Measurements from ENCODE around the gene UCP3. TPM values are rescaled to one million over a fixed set of nuclear protein-coding genes. Genes with fewer than 3 reads are reported as not detected.

The UCP3 gene
- total RNA-seq, 1 experiment from 2014 or later = 1.3 TPM

DNA sequence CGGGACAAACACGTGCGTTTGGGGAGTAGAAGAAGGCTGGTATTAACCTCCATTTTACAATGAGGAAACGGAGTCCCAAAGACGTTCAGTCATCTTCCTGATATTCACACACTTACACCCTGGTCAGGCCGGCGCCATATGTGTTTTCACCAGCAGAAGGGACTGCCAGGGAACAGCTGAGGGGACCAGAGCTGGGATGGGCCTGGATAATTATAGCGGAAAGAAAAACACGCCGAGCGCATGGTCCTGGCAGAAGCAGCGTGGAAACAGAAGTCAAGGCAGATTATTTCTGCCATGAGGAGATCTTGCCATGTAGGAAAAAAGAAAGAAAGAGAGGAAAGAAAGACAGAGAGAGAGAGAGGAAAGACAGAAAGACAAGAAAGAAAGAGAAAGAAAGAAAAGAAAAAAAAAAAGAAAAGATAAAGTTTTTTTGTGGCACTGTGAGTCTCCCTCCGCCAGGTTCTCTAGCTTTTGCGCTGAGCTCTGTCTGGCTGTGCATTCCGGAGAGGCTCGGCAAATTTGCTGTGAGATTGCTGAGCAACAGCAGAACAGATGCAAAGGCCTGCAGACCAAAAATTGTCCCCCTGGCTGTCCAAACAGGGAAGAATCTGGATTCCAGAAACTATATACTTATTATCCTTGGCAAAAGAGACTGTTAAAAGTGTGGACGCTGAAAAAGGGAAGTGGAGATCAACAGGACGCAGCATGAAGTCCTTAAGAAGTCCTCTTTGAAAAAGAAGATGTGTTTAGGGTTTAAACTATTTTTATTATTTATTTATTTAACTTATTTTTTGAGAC is 24.9 kb downstream of the UCP3 start:
- H3K36me3 ChIP-seq (ENCODE audit: control insufficient read depth in 1 of 2, insufficient read depth in 2 of 2, low read length in 2 of 2) = no peaks in the 10 kb centered on the region
- POLR2A ChIA-PET = no interaction called here
- no peak for ATAC-seq
- H3K27ac ChIP-seq (ENCODE audit: low read depth, low read length) = peak overlapping the region; percentile 85
- H3K27me3 ChIP-seq (ENCODE audit: insufficient read depth, low read length) = no peaks in the 10 kb centered on the region
- H3K9ac ChIP-seq (ENCODE audit: low read length) = peak overlapping the region; percentile 66
- no peaks in the 10 kb centered on the region for H4K20me1 ChIP-seq (ENCODE audit: insufficient read depth)
- DNase-seq (ENCODE audit: low read depth, low spot score) = no peak
- RAD21 ChIA-PET (ENCODE audit: low non-redundant PET in 1 of 2, low total read pairs in 2 of 2, uncharacterized antibody in 2 of 2, unreplicated experiment in 2 of 2) = no interaction called here
- peak overlapping the region; percentile 56 for H2AFZ ChIP-seq (ENCODE audit: low read depth, low read length, poor library complexity, severe bottlenecking)
- BruUV-seq (replicated peaks) = TSS peak; percentile 70
- 0 out of 2 replicates have a peak, but pooled peaks cover 3% of the 10 kb centered on the region for H3K79me2 ChIP-seq (ENCODE audit: insufficient read depth, low read length)
- intact Hi-C loops (cut with micrococcal nuclease) = loop anchor here (5.0 kb wide), 1 partner anchor 188 kb away; the partner anchor contains the start of genes C2CD3 and PPME1
- TF ChIP-seq ZFX (IDR thresholded peaks at IDR 0.05) (no peak), FOSL1 (IDR thresholded peaks at IDR 0.05; ENCODE audit: low read depth) (no peak), SIN3A (IDR thresholded peaks at IDR 0.05; ENCODE audit: low read depth) (no peak), YY1 (IDR thresholded peaks at IDR 0.05; ENCODE audit: extremely low read depth, insufficient replicate concordance, low read depth, low read length) (no peak), CBX3 (IDR thresholded peaks at IDR 0.05; ENCODE audit: low read depth) (no peak), ZNF274 (IDR thresholded peaks at IDR 0.05; ENCODE audit: low read depth, low read length) (no peak), EZH2 (IDR thresholded peaks at IDR 0.05) (no peak), EZH2phosphoT487 (IDR thresholded peaks at IDR 0.05; ENCODE audit: borderline replicate concordance) (no peak)
- TF ChIP-seq, protein P1, sequence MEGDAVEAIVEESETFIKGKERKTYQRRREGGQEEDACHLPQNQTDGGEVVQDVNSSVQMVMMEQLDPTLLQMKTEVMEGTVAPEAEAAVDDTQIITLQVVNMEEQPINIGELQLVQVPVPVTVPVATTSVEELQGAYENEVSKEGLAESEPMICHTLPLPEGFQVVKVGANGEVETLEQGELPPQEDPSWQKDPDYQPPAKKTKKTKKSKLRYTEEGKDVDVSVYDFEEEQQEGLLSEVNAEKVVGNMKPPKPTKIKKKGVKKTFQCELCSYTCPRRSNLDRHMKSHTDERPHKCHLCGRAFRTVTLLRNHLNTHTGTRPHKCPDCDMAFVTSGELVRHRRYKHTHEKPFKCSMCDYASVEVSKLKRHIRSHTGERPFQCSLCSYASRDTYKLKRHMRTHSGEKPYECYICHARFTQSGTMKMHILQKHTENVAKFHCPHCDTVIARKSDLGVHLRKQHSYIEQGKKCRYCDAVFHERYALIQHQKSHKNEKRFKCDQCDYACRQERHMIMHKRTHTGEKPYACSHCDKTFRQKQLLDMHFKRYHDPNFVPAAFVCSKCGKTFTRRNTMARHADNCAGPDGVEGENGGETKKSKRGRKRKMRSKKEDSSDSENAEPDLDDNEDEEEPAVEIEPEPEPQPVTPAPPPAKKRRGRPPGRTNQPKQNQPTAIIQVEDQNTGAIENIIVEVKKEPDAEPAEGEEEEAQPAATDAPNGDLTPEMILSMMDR (IDR thresholded peaks at IDR 0.05 in 2 of 3, conservative IDR thresholded peaks at IDR 0.05 in 1 of 3; ENCODE audit: borderline replicate concordance in 1 of 3, insufficient read depth in 1 of 3, low read depth in 2 of 3, low read length in 2 of 3) = no peak
- TF ChIP-seq, protein P2, sequence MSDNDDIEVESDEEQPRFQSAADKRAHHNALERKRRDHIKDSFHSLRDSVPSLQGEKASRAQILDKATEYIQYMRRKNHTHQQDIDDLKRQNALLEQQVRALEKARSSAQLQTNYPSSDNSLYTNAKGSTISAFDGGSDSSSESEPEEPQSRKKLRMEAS (IDR thresholded peaks at IDR 0.05) = no peak
- peak overlapping the region; percentile 57 to 66 for H3K4me3 ChIP-seq (replicated peaks in 1 of 2; ENCODE audit: low read depth in 1 of 2, low read length in 2 of 2)
- no peaks in the 10 kb centered on the region for H3K9me3 ChIP-seq (ENCODE audit: control insufficient read depth in 1 of 2, insufficient read depth in 1 of 2, low read depth in 1 of 2, low read length in 2 of 2)
- CTCF ChIA-PET = no interaction called here
- H3K4me2 ChIP-seq (ENCODE audit: low read length) = peak overlapping the region; percentile 91
- no peaks in the 10 kb centered on the region for H3K9me2 ChIP-seq (ENCODE audit: insufficient read depth)
- H3K4me1 ChIP-seq (ENCODE audit: control insufficient read depth in 1 of 2, insufficient read depth in 2 of 2, low read length in 2 of 2) = peaks cover 16 to 37% of the 10 kb centered on the region in 2 experiments

All from HCT116 (cell line).